Ovary (tissue), 3 donors: ENCODE measurements around the gene ZFPM1.

Experiments
- CTCF ChIP-seq, 3 donors: fragments of 450-650 bp in 2 of 3; fragments of 200-600 bp in 1 of 3; IDR thresholded peaks; one replicate each; pipeline versions ENCODE4 v1.5.1 to v1.8.0; 2016 to 2022; ENCODE audit warnings: antibody characterized with exemption in 3 of 3, mild to moderate bottlenecking in 1 of 3
- EP300 ChIP-seq: sonication (generic); formaldehyde crosslinking; IDR thresholded peaks from one replicate; pipeline ENCODE4 v1.6.1; 2017; ENCODE audit warnings: antibody characterized with exemption
- POLR2A ChIP-seq: fragments of 450-650 bp; IDR thresholded peaks from one replicate; pipeline ENCODE4 v1.6.1; 2017; ENCODE audit warnings: antibody characterized with exemption, mild to moderate bottlenecking, moderate library complexity
- donor health status: DM: no; HTN: no; CAD: no.

- no peak for TF ChIP-seq CTCF (IDR thresholded peaks at IDR 0.05)
- no peak for TF ChIP-seq EP300
- no peak for TF ChIP-seq POLR2A
Measured at GRCh38 chr16:88578446-88579313, 125.6 kb downstream of the ZFPM1 start.
